T47D (cell line): ENCODE data around the gene PHF19.

Source experiments
- DNase-seq, 2 experiments: peaks; one replicate each; pipeline versions ENCODE4 v3.0.0 to v3.0.0-alpha.2; 2011 to 2012; ENCODE audit warnings: low read depth in 1 of 2, low spot score in 1 of 2
- JUND ChIP-seq: IDR thresholded peaks from 2 replicates; pipeline ENCODE4 v1.6.1; 2012; ENCODE audit warnings: low read depth
- in situ Hi-C: cut with HindIII; loops from 2 replicates; pipeline ENCODE4 v1.10.0; 2016; ENCODE audit warnings: low sequenced_read_pairs, low pct_unique_long_range_greater_than_20kb

Gene PHF19

DNA sequence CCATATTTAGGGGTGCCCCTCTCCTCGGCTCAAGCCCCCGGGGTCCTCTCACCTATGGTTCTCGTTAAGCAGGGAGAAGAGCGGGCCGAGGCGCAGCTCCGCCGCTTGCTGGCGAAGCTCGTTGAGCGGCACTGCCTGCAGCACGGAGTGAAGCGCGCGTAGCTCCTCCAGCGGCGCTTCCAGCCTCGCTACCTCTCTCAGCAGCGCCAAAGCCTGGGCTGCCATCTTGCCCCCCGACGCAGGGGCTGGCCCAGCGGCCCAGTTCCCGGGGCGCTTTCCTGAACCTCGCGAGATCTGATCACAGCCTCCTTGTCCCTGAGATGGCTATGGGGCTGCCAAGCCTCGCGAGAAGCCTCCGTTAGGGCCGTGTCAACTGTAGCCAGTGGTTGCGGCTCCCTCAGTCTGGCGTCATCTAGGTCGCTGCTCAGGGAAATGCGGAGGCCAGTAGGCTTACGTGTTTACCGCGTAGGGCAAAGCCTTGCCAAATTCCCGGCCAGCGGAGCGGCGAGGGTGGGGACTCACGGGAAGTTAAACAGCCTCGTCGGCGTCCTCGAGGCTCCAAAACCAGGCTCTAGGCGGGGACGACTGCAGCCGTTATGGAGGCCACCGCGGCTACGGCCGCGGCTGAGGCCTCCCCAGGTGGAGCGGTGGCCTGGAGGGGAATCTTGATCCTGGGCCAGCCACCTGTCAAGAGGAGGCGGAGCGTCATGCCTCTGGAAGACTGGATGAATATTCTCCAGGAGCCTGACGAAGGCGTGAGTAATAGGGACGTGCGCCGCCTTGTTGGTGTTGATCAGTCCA, 34.1 kb downstream of the PHF19 start, which contains the start of gene PSMD5:
Gene PSMD5 (minus strand): TSS at position 238 of the 801 bp plus-strand sequence. CDS start 13 bp downstream, at position 225.
- peak; percentile 98 to 100 for DNase-seq
- peak; percentile 13; the same call in 1 of the 2 replicates for TF ChIP-seq JUND
- in situ Hi-C loops = no loop called here

GRCh38 chr9:120841930-120842684, 34.9 kb downstream of the PHF19 start:
- no peak for TF ChIP-seq JUND
- in situ Hi-C loops = no loop called here
- peak; percentile 37 to 50 for DNase-seq

GRCh38 chr9:120839146-120839545, 37.8 kb downstream of the PHF19 start:
- in situ Hi-C loops = no loop called here
- TF ChIP-seq JUND = no peak
- DNase-seq = no peak

DNA sequence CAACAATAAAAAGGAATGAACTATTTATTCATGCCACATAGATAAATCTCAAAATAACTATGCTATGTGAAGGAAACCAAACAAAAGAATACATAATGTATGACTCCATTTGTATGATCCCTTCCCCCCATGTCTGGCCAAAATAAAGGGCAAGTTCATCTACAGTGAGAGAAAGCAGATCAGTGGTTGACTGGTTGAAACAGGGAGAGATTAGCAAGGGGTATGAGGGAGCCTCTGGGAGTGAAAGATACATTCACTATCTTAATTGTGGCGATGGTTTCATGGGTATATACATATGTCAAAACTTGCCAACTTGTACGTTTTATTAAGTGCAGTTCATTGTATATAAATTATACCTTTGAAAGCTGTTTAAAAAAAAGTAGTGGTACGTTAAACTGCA, 39.1 kb downstream of the PHF19 start:
- in situ Hi-C loops = no loop called here
- no peak for TF ChIP-seq JUND
- no peak for DNase-seq

DNA sequence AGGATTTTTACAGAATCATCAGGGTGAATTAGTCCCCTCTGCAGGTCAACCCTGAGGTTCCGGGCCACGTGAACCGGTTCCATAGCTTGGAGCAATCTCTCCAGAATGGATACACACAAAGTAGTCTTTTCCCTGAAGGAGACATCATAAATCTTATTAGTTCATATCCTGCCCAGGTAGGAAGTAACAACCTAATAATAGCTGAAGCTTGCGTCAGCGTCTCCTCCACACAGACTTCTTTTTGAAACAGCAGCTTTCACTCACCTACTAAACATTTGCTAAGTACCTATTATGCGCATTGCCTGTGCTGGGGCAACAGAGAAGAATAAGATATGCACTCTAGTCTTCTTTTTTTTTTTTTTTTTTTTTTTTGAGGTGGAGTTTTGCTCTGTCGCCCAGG, 43.7 kb downstream of the PHF19 start:
- no peak for DNase-seq
- TF ChIP-seq JUND = no peak
- in situ Hi-C loops = no loop called here

DNA sequence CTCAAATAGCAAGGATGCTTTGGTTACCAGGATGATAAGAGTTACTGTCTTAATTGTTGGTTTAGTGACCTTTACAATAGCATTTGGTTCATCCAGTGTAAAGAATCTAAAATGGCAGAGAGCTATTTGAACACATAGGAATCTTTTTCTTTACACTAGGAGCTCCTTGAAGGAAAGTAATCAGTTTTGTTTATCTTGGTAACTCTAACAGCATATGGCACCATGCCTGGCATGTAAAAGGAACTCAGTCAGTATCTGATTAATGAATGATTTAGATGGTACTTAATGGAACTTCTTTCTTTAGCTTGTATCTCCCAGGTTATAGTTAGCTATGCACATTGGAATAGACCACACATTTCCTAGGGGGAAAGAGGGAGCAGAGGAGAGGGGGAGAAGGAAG, 44.2 kb downstream of the PHF19 start:
- no peak for TF ChIP-seq JUND
- DNase-seq = no peak
- in situ Hi-C loops = no loop called here

DNA sequence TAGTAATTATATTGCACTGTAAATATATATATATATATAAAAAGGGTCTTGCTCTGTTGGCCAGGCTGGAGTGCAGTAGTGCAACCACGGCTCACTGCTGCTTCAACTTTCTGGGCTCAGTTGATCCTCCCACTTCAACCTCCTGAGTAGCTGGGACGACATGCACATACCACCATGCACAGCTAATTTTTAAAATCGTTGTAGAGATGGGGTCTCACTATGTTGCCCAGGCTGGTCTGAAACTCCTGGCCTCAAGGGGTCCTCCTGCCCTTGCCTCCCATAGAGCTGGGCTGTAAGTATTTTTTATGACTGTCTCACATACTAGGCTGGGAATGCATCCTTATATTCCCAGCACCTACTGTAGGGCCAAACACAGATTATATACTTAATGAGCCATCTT, 46.1 kb downstream of the PHF19 start:
- in situ Hi-C loops = no loop called here
- TF ChIP-seq JUND = no peak
- DNase-seq = no peak

DNA sequence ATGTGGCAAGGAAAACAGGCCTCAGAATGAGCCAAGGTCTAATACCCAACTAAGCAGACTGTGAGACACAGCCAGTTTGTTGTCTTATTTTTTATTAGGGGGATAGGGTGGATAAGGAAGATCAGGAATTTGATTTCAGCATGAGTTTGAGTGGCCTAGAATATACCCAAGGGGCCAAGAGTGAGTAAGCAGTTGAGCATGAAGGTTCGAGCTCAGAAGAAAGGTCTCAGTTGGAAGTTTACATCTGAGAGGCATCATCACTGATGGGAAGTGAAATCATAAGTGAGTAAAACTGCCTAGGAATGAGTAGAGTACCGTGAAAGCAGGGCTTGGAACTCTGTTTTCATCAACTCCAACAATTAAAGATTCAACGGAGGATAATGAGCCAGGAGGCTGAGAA, 46.8 kb downstream of the PHF19 start:
- in situ Hi-C loops = no loop called here
- DNase-seq = no peak
- no peak for TF ChIP-seq JUND

DNA sequence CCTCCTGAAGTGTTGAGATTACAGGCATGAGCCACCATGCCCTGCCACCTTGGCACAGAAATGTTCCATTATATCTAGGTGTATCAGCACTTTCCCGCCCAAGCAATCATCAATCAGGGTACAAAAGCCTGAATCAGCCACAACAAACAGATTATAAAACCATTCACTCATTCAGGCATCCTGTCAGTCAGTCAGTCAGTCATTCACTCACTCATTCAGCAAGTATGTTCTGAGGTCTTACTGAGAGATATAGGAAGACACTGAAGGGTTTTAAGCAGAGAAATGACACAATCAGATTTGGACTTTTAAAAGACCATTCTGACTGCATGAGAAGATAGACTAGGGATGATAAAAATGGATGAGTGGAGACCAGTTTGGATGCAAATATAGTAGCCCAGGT, 47.3 kb downstream of the PHF19 start:
- no peak for DNase-seq
- in situ Hi-C loops = no loop called here
- no peak for TF ChIP-seq JUND

DNA sequence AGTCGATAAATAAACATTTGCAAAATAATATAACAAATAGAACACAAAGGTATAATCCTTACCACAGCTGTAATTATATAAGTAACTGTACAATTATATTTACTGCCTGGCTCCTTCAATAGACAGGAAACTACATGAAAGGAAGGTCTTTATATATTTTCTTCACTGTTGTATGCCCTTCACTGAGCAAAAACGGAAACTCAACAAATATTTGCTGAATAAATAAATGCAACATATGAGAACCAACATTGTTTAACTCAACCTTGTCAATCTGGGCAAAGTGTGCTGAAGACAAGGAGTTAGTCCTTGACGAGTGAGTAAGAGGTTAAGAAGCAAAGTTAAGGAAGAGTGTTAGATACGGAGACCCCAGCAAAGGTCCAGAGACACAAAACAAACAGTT, 56.9 kb downstream of the PHF19 start:
- in situ Hi-C loops = no loop called here
- TF ChIP-seq JUND = no peak
- peak in 1 of 2 experiments; percentile 42 for DNase-seq

GRCh38 chr9:120818595-120818994, 58.4 kb downstream of the PHF19 start:
- in situ Hi-C loops = no loop called here
- no peak for DNase-seq
- TF ChIP-seq JUND = no peak

DNA sequence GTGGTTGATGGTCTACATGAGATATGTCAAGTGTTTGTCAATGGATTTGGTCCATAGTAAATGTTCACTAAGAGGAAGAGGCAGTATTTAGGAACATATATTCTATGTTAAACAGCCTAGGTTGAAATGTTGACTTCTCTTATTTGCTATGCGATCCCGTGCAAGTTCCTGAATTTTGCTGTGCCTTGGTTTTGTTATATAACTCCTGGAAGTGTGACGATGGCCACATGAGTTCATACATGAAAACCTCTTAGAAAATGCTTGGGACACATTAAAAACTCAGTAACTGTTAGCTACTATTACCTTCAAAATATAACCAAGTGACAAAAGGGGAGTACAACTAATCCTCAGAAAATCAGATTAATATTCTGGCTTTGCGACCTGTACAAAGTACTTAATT, 61.9 kb downstream of the PHF19 start:
- no peak for TF ChIP-seq JUND
- no peak for DNase-seq
- in situ Hi-C loops = no loop called here

DNA sequence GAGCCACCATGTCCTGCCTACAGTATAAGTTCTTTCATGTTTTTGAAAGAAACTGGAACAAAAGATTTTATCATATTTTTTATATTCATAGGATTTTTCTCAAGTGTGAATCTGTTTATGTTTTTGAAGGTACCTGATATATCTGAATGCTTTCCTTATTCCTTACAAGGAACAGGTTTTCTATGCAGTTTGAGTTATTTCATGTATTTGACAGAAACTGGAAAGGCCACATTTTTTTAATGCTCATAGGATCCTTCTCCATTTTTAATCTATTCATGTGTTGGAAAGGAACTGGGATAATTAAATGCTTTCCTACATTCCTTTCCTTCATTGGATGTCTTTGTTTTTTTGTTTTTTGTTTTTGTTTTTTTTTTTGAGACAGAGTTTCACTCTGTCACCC, 68.1 kb downstream of the PHF19 start:
- DNase-seq = no peak
- in situ Hi-C loops = no loop called here
- TF ChIP-seq JUND = no peak
